Measurements from ENCODE around the gene HIRIP3. TPM values are rescaled to one million over a fixed set of nuclear protein-coding genes. Genes with fewer than 3 reads are reported as not detected.

The HIRIP3 gene
- total and polyA plus RNA-seq, 2 experiments from 2014 or later: 10.4 to 18.5 TPM

DNA sequence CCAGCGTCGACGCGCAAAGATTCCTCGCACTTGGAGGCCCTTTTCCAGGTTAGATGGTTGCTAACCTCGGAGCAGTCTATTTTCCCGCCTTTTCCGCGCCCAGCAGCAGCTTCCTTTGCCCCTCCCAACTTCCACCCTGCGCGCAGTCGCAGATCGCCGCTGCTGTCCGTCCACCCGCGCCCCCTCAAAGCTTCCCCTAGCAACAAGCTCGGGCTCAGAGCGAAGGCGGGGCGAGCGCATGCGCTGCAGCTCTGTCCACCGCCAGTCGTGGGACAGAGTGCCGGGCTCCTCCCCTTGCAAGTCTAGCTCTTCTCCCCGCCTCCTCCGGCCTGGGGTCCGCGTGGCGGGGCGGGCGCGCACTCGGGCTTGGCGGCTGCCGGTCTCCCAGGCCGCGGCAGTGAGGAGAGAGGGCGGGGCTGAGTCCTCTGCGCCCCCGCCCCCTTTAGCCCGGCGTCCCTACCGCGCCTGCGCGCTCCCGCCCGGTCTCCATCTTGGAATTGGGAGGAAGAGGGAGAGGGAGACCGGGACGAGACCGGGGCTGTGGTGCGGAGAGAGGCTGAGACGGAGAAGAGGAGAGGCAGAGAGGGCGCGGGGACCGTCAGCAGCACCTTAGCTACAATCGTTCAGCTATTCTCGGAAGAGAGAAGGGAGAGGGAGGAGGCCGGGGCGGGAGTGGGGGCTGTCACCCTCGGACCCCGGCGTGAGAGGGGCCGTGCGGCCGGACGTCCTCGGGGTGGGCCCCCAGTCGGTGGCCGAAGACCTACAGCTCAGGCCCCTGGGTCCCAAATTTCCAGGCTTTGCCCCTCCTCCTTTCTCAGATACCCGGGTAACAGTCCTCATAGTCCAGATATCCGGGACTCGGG, 21.8 kb downstream of the HIRIP3 start, which contains the start of gene TAOK2:
TAOK2 (plus strand) TSS at position 485 of the 863 bp plus-strand sequence. CDS start 3,905 bp downstream, outside the sequence.
- H3K27me3 Mint-ChIP-seq (ENCODE audit: insufficient read depth, low read depth, poor library complexity): peaks cover 18% of the 10 kb centered on the region
- peaks cover 13% of the 10 kb centered on the region for H3K36me3 ChIP-seq (ENCODE audit: insufficient read depth)
- DNase-seq (ENCODE audit: low spot score): peak; percentile 99
- H3K4me2 ChIP-seq: peak within 1 kb of the TSS; percentile 100
- TF ChIP-seq EZH2 (IDR thresholded peaks at IDR 0.05; ENCODE audit: low read depth, unreplicated experiment) (no peak), ZNF114 (CRISPR knock-in tag; IDR thresholded peaks at IDR 0.05) (no peak), STAT1 (IDR thresholded peaks at IDR 0.05; ENCODE audit: unreplicated experiment) (no peak), POLR2AphosphoS5 (IDR thresholded peaks at IDR 0.05; ENCODE audit: low read depth) (peak; percentile 96), NANOG (IDR thresholded peaks at IDR 0.05; ENCODE audit: borderline replicate concordance) (no peak), CREB1 (CRISPR knock-in tag; IDR thresholded peaks at IDR 0.05; ENCODE audit: low read depth) (peak; percentile 22; the same call in 1 of the 2 replicates), JUNB (IDR thresholded peaks at IDR 0.05; ENCODE audit: unreplicated experiment) (no peak), EZH2phosphoT487 (IDR thresholded peaks at IDR 0.05; ENCODE audit: unreplicated experiment) (no peak)
- TF ChIP-seq, protein P1, sequence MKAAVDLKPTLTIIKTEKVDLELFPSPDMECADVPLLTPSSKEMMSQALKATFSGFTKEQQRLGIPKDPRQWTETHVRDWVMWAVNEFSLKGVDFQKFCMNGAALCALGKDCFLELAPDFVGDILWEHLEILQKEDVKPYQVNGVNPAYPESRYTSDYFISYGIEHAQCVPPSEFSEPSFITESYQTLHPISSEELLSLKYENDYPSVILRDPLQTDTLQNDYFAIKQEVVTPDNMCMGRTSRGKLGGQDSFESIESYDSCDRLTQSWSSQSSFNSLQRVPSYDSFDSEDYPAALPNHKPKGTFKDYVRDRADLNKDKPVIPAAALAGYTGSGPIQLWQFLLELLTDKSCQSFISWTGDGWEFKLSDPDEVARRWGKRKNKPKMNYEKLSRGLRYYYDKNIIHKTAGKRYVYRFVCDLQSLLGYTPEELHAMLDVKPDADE (IDR thresholded peaks at IDR 0.05): peak; percentile 51
- TF ChIP-seq, protein P2, sequence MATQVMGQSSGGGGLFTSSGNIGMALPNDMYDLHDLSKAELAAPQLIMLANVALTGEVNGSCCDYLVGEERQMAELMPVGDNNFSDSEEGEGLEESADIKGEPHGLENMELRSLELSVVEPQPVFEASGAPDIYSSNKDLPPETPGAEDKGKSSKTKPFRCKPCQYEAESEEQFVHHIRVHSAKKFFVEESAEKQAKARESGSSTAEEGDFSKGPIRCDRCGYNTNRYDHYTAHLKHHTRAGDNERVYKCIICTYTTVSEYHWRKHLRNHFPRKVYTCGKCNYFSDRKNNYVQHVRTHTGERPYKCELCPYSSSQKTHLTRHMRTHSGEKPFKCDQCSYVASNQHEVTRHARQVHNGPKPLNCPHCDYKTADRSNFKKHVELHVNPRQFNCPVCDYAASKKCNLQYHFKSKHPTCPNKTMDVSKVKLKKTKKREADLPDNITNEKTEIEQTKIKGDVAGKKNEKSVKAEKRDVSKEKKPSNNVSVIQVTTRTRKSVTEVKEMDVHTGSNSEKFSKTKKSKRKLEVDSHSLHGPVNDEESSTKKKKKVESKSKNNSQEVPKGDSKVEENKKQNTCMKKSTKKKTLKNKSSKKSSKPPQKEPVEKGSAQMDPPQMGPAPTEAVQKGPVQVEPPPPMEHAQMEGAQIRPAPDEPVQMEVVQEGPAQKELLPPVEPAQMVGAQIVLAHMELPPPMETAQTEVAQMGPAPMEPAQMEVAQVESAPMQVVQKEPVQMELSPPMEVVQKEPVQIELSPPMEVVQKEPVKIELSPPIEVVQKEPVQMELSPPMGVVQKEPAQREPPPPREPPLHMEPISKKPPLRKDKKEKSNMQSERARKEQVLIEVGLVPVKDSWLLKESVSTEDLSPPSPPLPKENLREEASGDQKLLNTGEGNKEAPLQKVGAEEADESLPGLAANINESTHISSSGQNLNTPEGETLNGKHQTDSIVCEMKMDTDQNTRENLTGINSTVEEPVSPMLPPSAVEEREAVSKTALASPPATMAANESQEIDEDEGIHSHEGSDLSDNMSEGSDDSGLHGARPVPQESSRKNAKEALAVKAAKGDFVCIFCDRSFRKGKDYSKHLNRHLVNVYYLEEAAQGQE (IDR thresholded peaks at IDR 0.05; ENCODE audit: unreplicated experiment): no peak
- TF ChIP-seq, protein P3, sequence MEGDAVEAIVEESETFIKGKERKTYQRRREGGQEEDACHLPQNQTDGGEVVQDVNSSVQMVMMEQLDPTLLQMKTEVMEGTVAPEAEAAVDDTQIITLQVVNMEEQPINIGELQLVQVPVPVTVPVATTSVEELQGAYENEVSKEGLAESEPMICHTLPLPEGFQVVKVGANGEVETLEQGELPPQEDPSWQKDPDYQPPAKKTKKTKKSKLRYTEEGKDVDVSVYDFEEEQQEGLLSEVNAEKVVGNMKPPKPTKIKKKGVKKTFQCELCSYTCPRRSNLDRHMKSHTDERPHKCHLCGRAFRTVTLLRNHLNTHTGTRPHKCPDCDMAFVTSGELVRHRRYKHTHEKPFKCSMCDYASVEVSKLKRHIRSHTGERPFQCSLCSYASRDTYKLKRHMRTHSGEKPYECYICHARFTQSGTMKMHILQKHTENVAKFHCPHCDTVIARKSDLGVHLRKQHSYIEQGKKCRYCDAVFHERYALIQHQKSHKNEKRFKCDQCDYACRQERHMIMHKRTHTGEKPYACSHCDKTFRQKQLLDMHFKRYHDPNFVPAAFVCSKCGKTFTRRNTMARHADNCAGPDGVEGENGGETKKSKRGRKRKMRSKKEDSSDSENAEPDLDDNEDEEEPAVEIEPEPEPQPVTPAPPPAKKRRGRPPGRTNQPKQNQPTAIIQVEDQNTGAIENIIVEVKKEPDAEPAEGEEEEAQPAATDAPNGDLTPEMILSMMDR (conservative IDR thresholded peaks at IDR 0.05; ENCODE audit: low read depth in 2 of 2): no peak
- peak; percentile 95 for ATAC-seq
- H3K79me2 ChIP-seq (replicated peaks; ENCODE audit: insufficient read depth): peaks cover 37% of the 10 kb centered on the region
- H3K4me1 ChIP-seq (ENCODE audit: insufficient read depth): peaks cover 27% of the 10 kb centered on the region
- H3K36me3 Mint-ChIP-seq (ENCODE audit: low read depth): peaks cover 40% of the 10 kb centered on the region
- peaks cover 21% of the 10 kb centered on the region for H3K9me3 Mint-ChIP-seq
- peaks cover 4% of the 10 kb centered on the region; the same call in 1 of the 2 replicates for H3K9me2 ChIP-seq (ENCODE audit: insufficient read depth)
- peaks cover 29% of the 10 kb centered on the region for H3K4me1 Mint-ChIP-seq
- peak within 1 kb of the TSS; percentile 92 for H3K27ac Mint-ChIP-seq
- peak within 1 kb of the TSS; percentile 98 for H3K4me3 ChIP-seq
- H3K27me3 ChIP-seq (ENCODE audit: insufficient read depth): peaks cover 16% of the 10 kb centered on the region
- peak within 1 kb of the TSS; percentile 74 for H3K27ac ChIP-seq (ENCODE audit: low read depth)
- H3F3A ChIP-seq (replicated peaks; ENCODE audit: low read depth): peaks cover 23% of the 10 kb centered on the region; the same call in 1 of the 2 replicates
- H2AFZ ChIP-seq: peak within 1 kb of the TSS; percentile 84
- peak within 1 kb of the TSS; percentile 97 for H3K4me3 Mint-ChIP-seq
- H4K20me1 ChIP-seq (replicated peaks; ENCODE audit: insufficient read depth): peaks cover 17% of the 10 kb centered on the region

Measured in GM23338 (cell line).